Measurements from ENCODE around the gene VSTM4.

VSTM4 gene

GRCh38 chr10:49115015-49115795 is at the start of gene VSTM4:
Gene VSTM4 (minus strand): TSS chr10:49115522. CDS start chr10:49115485, 37 bp downstream.
- no peak for DNase-seq (ENCODE audit: low spot score)

- no peak for DNase-seq (ENCODE audit: low spot score)
Observed at GRCh38 chr10:49164559-49165188, 49.4 kb upstream of the VSTM4 start.

GRCh38 chr10:49163741-49164140 is 48.4 kb upstream of the VSTM4 start:
- DNase-seq (ENCODE audit: low spot score) = peak; percentile 26

- no peak for DNase-seq (ENCODE audit: low spot score)
Observed at GRCh38 chr10:49162761-49163310, 47.5 kb upstream of the VSTM4 start.

- no peak for DNase-seq (ENCODE audit: low spot score)
Observed at GRCh38 chr10:49162063-49162462, 46.7 kb upstream of the VSTM4 start.

GRCh38 chr10:49161411-49161997 is 46.2 kb upstream of the VSTM4 start:
- peak; percentile 56 for DNase-seq (ENCODE audit: low spot score)

GRCh38 chr10:49160814-49161213 is 45.5 kb upstream of the VSTM4 start:
- no peak for DNase-seq (ENCODE audit: low spot score)

- no peak for DNase-seq (ENCODE audit: low spot score)
Observed at GRCh38 chr10:49160110-49160509, 44.8 kb upstream of the VSTM4 start.

GRCh38 chr10:49158915-49159314 is 43.6 kb upstream of the VSTM4 start:
- no peak for DNase-seq (ENCODE audit: low spot score)

- no peak for DNase-seq (ENCODE audit: low spot score)
Observed at GRCh38 chr10:49158404-49158803, 43.1 kb upstream of the VSTM4 start.

- no peak for DNase-seq (ENCODE audit: low spot score)
Observed at GRCh38 chr10:49157229-49157628, 41.9 kb upstream of the VSTM4 start.

- DNase-seq (ENCODE audit: low spot score) = no peak
Observed at GRCh38 chr10:49154641-49155040, 39.3 kb upstream of the VSTM4 start.

GRCh38 chr10:49153971-49154370 is 38.6 kb upstream of the VSTM4 start:
- no peak for DNase-seq (ENCODE audit: low spot score)

- no peak for DNase-seq (ENCODE audit: low spot score)
Observed at GRCh38 chr10:49153115-49153514, 37.8 kb upstream of the VSTM4 start.

GRCh38 chr10:49152663-49153062 is 37.3 kb upstream of the VSTM4 start:
- DNase-seq (ENCODE audit: low spot score) = peak; percentile 11

GRCh38 chr10:49152037-49152436 is 36.7 kb upstream of the VSTM4 start:
- DNase-seq (ENCODE audit: low spot score) = no peak

GRCh38 chr10:49151481-49151880 is 36.2 kb upstream of the VSTM4 start:
- no peak for DNase-seq (ENCODE audit: low spot score)

- no peak for DNase-seq (ENCODE audit: low spot score)
Observed at GRCh38 chr10:49151025-49151445, 35.7 kb upstream of the VSTM4 start.

- DNase-seq (ENCODE audit: low spot score) = no peak
Observed at GRCh38 chr10:49150426-49150825, 35.1 kb upstream of the VSTM4 start.

- DNase-seq (ENCODE audit: low spot score) = no peak
Observed at GRCh38 chr10:49149881-49150280, 34.6 kb upstream of the VSTM4 start.

- DNase-seq (ENCODE audit: low spot score) = no peak
Observed at GRCh38 chr10:49144058-49144720, 28.9 kb upstream of the VSTM4 start.

- no peak for DNase-seq (ENCODE audit: low spot score)
Observed at GRCh38 chr10:49143249-49143648, 27.9 kb upstream of the VSTM4 start.

Measured in RKO (cell line).